Fibroblast of skin of left quadriceps (primary cell): Measurements from ENCODE around the gene MMP24OS.
"Not testable (repeated sequence)": the region's sequence is repeated elsewhere in the genome, so short reads cannot be mapped to it uniquely, and the experiment has no call there.

ENCODE experiments used
- DNase-seq, 2 experiments: peaks; one replicate each; pipeline ENCODE4 v3.0.0-alpha.2; 2013; ENCODE audit warnings: low read depth in 2 of 2

MMP24OS gene

DNA sequence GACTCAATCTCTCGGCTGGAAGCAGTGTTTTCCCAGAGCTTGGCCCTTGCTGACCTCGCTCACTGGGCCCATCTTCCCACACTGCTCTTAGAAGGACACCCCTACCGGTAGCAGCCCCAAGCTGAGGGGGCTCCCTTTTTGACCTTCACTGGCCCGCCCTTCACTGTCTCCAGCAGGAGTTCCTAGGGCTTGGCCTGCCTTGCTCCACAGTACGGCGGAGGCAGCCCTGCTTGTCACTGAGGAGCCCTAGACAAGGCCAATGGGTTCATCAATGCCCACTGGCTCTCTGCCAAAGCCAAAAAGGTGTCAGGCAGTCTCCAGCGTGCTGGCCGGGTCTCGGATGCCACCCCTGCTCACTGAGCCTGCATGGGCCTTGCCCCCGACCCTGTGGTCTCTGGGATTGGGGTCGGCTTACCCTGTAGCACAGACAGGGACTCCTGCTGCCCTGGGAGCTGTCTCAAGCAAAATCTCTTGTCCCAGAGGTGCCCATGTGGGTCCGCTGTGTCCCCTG lies 2.1 kb downstream of the MMP24OS start:
- DNase-seq = no peak

DNA sequence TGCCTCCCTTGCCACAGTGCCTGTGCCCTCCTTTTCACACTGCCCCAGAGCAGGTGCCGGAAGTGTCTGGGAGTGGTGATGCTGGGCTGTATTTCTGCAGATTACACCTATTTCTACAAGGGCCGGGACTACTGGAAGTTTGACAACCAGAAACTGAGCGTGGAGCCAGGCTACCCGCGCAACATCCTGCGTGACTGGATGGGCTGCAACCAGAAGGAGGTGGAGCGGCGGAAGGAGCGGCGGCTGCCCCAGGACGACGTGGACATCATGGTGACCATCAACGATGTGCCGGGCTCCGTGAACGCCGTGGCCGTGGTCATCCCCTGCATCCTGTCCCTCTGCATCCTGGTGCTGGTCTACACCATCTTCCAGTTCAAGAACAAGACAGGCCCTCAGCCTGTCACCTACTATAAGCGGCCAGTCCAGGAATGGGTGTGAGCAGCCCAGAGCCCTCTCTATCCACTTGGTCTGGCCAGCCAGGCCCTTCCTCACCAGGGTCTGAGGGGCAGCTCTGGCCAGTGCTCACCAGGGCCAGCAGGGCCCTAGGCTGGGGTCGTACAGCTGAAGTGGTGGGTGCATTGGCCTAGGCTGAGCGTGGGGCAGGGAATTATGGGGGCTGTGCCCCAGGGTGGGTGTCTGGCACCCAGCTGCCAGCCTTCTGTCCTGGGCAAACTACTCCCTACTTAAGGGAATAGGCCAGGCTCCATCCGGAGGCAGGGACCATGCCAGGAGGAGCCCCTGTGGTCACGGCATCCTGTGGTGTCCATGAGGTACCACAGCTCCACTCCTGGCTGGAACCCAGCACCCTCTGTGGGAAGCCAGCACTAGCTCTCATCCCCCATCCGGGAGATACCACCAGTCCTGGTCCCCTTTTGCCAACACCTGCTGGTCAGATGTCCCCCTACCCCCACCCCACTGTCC lies 3.5 kb downstream of the MMP24OS start:
- DNase-seq = no peak

DNA sequence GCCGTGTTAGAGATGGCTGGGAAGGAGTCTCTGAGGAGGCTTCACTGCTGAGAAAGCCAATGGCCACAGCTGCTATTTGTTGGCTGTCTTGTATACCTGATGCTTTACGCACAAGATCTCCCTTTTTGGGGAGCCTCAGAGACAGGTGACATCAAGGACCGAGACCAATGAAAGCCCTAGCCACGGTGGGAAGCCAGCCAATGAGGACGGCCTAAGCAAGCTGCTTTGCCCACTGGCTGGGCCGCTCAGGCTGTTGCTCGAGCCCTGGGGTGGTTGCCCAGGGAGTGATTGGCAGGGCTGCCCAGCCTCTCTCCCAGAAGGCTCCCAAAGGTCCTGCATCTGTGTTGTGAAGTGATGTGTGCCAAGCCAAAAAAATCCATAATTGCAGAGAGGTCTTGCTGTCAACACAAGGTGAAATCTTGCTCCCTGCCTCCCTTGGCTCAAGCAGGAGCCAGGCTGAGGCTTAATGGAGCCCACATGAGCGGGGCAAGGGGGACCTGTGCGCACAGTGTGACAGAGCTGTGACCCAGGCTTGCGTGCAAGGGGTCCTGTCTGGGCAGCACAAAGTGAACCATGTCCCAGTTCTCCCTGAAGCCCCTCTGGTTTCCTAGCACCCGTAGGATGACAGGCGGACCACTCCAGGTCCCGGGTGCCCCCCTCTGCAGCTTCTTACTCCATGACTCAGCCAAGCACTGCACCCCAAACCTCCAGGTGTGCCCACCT lies 4.3 kb downstream of the MMP24OS start:
- no peak for DNase-seq

DNA sequence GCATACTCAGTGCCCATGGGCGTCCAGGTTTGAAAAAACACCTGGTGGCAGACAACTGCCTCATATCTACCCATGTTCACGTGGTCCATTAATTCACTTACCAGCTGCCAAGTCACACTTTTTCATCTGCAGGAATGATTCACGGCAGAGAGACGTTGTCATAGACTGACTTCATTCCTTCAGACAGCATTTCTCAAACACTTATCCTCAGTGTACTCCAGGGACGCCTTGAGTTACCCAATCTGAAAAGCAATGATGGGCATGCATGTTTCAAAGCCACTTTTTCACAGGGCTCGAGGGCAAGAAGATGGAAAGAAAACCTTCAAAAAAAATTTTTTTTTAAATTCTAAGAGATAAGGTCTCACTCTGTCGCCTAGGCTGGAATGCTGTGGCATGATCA lies 6.0 kb downstream of the MMP24OS start:
- DNase-seq = no peak

DNA sequence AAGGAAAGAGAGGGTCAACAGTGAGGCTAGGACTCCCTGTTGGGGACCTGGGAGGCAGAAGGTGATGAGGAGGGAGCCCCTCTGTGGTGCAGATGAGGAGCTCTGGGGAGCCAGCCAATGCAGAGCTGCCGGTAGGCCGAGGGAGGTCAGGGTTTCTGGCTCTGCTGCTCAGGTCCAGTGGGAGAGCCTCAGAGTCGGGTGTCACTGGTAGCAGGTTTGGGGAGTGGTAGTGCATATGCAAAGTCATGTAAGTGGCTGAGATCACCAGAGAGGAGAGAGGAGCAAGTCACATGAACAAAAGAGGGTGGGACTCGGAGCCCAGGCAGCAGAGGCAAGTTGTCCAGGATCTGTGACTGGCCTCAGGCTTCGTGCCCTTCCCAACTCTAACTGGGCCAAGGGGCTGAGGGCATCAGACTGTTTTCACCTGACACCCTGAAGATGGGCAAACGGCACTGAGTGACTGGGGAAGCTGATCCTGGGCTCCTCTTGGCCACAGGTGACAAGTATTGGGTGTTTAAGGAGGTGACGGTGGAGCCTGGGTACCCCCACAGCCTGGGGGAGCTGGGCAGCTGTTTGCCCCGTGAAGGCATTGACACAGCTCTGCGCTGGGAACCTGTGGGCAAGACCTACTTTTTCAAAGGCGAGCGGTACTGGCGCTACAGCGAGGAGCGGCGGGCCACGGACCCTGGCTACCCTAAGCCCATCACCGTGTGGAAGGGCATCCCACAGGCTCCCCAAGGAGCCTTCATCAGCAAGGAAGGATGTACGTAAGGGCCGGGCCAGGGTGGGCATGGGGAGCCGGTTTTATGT lies 6.6 kb downstream of the MMP24OS start:
- DNase-seq = no peak

DNA sequence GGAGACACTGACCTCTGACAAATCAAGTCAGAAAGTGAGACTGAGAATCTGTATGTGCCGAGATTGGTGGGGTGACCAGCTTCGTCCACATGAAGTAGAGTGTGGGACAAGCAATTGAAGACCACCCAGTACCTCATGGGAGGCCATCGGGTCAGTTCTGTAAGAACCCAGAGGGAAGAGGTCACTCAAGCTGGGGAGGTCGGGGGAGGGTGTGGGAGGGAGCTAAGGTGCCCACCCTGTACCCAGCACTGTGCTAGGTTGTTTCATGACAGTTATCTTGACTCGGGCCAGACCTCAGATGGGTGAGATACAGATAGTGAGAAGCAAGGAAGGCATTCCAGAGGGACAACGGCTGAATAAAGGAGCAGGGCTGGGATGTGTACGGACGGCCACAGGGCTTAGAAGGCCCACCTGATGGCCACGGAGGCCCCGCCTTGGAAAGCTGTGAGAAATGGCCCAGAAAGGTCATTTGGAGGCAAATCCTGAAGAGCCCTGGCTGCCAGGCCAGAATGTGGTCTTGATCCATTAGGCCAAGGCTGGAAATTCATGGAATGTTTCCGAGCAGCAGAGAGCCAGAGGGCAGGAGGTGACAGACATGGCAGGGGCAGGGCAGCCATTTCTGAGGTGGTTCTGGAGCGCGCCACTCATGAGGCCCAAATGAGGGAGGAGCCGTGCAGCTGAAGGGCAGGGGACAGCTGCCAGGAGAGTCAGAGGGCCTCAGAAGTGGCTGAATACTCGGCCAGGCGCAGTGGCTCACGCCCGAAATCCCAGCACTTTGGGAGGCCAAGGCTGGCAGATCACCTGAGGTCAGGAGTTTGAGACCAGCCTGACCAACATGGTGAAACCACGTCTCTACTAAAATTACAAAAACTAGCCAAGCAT lies 7.7 kb downstream of the MMP24OS start:
- DNase-seq = no peak

DNA sequence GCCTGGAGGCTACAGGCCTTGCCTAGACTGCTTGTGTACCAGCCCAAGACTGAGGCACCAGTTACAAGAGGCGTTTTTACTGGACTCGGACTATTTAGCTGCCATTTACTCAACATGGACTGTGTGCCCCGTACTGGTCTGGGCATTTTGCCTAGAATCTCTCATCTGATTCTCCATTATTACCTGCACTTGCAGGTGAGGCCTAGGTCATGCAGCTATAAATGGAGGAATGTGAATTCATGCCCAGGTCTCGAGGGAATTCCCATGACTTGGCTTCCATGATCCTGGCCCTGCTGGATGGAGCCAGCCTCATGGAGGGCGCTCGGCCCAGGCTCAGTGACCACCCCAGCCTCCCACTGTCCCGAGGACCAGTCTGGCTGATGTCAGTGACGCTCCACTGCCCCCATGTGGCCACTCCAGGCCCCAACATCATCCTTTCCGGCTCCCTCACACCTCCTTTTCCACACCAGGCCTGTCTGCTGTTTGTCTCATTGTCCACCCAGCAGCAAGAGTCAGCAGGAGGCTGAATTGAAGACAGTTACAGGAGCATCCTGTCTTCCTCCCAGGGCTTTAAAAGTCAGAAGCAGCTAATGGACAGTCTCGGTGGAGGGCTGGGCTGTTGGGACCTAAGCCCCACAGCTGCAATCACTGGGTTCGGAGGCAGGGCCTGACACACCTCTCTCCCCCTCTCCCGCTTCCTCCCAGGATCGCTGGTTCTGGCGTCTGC lies 8.7 kb downstream of the MMP24OS start:
- DNase-seq = no peak

DNA sequence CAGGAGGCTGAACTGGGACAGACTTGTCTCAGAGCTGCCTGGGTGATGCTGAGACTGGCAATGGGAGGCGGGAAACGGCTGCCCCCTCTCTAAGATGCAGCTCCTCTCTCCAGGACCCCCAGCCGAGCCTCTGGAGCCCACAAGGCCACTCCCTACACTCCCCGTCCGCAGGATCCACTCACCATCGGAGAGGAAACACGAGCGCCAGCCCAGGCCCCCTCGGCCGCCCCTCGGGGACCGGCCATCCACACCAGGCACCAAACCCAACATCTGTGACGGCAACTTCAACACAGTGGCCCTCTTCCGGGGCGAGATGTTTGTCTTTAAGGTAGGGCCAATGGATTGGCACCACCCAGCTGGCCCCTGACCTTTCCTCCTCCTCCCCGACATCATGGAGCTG lies 10.8 kb downstream of the MMP24OS start:
- DNase-seq = no peak

DNA sequence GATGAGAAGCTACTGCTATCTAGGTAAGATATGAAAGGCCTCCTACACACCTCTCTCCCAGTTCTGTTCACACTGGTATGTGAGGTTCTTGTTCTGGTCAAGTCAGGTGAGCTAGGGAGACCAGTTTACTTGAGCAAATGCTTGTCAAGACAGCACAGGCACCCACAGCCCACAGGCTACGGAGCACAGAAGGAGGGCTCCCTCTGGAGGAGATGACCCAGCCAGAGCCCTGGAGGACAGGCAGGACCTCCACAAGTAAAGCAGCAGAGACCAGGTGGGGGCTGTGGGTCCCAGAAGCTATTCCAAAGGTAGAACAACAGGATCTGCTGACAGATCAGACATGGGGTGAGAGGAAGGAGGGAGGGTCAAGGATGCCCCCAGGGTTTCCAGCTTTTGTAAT lies 13.2 kb downstream of the MMP24OS start:
- no peak for DNase-seq

DNA sequence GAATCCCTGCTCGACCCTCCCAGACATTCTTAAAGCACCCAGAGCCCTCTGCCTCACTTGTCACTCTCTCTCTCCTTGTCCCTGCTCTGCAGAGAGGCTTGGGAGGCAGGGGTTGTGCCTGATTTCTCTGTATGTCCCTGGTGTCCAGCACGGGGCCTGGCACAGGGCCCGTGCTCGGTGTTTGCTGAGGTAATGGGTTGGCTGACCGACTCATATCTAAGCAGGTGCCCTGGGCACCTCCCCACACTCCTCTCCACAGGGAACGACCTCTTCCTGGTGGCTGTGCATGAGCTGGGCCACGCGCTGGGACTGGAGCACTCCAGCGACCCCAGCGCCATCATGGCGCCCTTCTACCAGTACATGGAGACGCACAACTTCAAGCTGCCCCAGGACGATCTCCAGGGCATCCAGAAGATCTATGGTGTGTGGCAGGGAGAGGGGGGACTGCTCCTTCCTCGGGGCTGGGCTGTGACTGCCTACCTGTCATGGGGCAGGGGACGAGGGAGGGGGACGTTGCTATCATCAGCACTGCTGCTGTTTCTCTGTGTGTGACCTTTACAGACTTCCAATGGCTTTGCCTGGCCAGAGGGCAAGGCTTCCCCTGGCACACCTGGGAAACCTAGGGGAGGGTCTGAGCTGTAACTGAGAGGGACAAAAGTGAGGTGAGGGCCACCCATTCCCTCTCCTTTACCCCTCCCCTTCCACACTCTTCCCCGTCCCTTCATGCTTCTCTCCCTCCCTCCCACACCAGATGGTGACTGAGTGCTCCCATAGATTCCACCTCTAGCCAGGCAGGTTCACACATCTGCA lies 14.2 kb downstream of the MMP24OS start:
- DNase-seq = no peak

DNA sequence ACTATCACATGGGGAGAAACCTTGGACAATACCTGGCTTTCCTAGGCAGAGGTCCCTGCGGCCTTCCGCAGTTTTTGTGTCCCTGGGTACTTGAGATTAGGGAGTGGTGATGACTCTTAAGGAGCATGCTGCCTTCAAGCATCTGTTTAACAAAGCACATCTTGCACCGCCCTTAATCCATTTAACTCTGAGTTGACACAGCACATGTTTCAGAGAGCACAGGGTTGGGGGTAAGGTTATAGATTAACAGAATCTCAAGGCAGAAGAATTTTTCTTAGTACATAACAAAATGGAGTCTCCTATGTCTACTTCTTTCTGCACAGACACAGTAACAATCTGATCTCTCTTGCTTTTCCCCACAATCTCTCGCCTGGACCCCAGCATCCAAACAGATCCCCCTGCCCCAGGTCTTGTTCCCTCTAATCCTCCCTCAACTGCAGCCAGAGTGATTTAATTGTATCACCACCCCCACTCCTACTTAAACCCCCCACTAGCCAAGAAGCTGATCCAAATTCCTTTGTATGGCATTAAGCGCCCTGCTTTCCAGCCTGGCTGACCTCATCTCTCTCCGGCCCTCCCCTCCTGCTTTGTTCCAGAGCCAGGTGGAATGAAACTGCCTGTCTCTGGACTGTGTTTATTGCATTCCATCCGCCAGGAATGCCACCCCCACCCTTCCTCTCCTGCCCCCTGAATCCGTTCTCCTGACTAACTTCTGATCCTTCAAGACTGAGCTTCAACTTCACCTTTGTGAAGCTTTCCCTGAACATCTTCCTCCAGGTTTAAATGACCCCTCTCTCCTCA lies 15.0 kb downstream of the MMP24OS start:
- not testable (repeated sequence) for DNase-seq

DNA sequence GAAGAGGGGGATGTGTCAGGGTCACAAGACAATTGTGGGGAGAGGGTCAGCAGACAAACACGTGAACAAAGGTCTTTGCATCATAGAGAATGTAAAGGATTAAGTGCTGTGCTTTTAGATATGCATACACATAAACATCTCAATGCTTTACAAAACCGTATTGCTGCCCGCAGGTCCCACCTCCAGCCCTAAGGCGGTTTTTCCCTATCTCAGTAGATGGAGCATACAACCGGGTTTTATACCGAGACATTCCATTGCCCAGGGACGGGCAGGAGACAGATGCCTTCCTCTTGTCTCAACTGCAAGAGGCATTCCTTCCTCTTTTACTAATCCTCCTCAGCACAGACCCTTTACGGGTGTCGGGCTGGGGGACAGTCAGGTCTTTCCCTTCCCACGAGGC lies 15.6 kb downstream of the MMP24OS start:
- not testable (repeated sequence) for DNase-seq

DNA sequence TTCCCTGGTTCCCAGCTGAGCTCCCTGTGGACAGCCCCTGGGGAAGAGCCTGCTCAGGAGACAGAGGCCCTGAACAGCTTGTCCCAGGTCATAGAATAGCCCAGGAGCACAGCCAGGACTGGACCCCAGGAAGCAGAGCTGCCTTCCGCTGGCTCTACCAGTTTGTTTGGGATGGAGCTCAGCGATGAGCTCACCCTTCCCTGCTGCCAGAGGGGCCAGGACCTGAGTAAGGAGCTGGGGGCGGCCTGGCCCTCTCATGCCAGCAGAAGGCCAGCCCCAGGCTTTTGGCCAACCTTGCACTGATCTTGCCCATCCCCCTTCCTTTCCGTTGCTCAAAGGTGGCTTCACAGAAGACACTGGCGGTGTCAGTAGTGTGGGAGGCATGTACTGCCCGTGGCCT lies 17.5 kb downstream of the MMP24OS start:
- DNase-seq = no peak

DNA sequence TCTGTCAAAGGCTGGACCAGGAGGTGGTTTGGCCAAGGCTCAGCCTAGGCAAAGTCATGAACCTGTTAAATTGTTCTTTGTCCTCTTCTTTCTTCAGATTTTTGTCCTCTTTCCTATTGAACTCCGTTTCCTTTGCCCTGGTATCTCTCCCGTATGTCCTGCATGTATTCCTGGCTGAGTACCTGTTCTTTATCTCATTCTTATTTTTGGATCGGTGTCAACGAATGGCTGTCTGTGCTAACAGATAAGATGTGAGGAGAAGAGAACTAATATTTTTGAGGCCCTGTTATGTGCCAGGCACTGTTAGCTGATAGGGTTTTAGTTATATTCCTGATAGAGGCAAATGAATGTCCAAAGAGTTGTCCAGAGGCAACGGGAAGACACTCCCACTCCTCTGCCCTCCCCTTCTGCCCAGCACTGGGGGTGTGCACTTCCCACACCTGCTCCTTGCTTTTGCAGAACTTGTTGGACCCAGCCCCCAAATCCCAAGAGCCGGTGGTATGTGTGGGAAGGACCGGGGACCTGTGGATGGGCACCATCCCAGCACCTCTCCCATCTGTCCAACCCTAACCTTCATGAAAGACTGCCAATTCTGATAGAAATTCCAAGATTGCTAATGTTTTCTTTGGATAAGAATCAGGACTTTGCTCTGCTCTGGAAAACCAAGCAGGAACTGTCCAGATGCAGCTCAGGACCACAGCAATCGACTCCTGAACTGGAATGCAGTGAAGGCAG lies 20.6 kb downstream of the MMP24OS start:
- DNase-seq = peak; percentile 21 to 23

DNA sequence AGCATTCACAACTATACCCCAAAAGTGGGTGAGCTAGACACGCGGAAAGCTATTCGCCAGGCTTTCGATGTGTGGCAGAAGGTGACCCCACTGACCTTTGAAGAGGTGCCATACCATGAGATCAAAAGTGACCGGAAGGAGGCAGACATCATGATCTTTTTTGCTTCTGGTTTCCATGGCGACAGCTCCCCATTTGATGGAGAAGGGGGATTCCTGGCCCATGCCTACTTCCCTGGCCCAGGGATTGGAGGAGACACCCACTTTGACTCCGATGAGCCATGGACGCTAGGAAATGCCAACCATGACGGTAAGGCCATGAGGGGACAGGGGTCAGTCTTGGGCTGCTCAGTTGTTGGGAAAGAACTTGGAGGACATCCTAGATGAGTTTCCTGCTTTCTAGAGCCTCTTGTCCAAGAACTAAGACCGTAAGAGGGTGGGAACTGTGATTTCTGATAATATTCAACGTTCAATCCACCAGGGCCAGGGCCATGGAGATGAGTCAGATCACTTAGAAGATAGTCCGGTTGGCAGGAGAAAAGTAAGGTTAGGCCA lies 23.4 kb downstream of the MMP24OS start:
- DNase-seq = no peak

DNA sequence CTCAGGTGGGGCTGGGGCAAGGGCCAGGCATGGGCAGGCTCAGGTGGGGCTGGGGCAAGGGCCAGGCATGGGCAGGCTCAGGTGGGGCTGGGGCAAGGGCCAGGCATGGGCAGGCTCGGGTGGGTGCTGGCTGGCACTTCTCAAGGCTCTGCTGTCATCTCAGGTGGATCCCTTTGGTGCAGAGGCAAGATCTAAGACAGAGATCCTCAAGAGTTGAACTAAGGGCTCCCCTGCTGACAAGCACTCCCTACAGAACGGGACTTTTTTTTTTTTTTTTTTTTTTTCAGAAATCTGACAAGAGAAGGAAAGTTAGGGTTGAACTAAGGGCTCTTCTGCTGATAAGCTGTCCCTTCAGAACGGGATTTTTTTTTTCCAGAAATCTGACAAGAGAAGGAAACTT lies 24.9 kb downstream of the MMP24OS start:
- no peak for DNase-seq

DNA sequence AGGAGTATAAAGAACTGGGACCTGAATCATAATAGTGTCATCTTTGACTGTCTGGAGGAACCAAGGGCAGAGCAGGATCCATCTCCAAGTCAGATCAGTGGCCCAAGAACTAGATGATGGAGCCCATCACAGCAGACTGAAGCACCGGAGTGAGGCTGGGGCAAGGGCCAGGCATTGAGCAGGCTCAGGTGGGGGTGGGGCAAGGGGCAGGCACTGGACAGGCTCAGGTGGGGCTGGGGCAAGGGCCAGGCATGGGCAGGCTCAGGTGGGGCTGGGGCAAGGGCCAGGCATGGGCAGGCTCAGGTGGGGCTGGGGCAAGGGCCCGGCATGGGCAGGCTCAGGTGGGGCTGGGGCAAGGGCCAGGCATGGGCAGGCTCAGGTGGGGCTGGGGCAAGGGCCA lies 25.3 kb downstream of the MMP24OS start:
- not testable (repeated sequence) for DNase-seq

DNA sequence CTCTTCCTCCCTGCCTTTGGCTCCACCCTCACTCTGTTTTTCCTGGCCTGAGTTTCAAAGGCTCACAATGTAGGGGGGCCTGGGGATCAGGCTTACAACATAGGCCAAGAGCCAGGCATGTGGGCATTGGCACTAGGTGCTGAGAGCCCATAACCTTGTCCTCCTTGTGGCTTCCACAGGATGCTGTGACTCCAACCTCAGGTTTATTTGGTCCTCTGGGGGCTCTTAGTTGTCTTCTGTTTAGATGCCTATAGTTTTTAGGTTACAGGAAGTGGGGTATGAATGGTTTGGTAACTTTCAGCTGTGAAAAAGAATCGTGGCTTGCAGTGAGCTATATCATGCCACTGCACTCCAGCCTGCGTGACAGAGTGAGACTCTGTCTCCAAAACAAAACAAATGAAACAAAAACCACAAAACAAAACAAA lies 25.9 kb downstream of the MMP24OS start:
- no peak for DNase-seq
